CD4-positive, alpha-beta T cell treated with Interleukin-6 at 100 ng/mL for 8 hours (primary cell): Measurements from ENCODE around the gene PDCD4.

Experiments
- DNase-seq: peaks from one replicate; pipeline ENCODE4 v3.0.0-alpha.2; 2020; ENCODE audit warnings: mixed read lengths, low spot score

Gene PDCD4

DNA sequence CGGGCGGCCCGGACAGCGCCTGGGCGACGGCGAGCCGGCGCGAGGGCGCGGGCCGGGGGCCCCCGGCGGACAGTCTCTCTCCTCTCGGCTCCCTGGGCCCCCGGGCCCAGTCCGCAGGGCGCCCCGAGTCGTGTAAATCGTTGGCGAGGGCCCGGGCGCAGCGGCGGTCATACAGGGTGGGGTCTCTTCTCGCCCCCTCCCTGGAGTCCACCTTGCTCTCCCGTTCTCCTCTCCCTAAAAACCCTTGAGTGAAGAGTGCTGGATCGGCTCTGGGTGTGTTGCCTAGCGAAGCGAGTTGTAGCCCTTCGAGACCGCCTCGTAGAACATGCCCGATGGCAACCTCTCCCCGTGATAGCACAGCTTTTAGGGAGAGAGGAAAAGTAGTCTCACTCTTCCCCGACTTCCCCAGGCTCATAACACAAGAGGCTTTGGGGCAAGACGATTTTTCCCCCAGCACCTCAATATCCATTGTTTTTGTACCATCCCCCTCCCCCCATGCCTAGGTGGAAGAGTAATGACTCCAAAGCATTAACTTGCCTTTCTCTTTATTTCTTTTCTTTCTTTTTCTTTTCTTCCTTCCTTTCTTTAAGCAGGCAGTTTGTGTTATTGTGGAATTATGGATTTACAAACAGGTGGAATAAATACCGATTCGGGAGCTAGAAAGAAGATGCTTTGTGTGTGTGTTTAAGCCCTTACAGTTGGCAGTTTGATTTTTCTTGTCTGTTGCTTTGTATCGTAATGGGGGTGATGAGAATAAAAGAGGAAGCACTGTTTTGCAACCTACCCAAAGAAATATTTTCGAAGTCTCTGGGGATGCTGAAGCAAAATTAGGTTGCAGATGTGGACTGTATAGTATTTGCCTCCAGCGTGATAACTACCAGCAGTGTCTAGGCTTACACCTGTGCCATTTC lies 48.5 kb downstream of the PDCD4 start:
- DNase-seq = no peak

GRCh38 chr10:110923856-110924493 lies 52.2 kb downstream of the PDCD4 start:
- DNase-seq = no peak

DNA sequence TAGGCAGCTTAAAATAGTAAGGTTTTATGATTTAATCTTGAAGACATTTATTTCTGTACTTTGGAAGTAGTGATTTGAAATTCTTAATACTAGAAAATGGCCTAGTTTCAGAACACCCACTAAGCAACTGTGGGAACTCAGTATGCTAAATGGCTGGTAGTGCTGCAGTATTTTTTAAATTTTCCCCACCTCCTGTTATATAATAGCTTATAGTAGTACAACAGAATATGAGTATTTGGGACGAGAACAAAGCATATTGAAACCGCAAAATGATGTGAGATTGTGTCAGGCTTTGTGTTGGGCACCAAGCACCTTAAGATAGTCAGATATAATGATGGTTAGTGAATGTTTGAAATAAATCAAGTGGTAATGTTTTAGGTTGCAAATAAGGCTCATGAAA lies 55.7 kb downstream of the PDCD4 start:
- DNase-seq = no peak

- no peak for DNase-seq
Observed at GRCh38 chr10:110931769-110932381, 60.1 kb downstream of the PDCD4 start.

- no peak for DNase-seq
Observed at GRCh38 chr10:110932505-110933180, 60.9 kb downstream of the PDCD4 start.

DNA sequence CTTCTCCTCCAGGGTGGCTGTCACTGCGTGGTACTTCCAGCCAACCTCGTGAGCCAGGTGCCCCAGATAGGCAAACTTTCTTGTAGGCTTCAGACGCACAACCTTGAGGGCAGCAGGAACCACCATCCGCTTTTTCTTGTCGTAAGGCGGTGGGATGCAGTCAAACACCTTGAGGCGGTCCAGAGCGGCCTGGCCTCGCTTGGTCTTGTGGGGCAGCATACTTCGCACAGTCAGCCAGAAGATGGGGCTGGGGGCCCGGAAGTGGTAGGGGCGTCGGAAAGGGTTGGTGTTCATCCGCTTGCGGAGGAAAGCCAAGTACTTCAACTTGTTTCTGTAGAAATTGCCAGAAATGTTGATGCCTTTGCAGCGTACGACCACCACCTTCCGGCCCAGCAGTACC lies 65.0 kb downstream of the PDCD4 start:
- no peak for DNase-seq

- DNase-seq = no peak
Observed at GRCh38 chr10:110939419-110939818, 67.7 kb downstream of the PDCD4 start.

DNA sequence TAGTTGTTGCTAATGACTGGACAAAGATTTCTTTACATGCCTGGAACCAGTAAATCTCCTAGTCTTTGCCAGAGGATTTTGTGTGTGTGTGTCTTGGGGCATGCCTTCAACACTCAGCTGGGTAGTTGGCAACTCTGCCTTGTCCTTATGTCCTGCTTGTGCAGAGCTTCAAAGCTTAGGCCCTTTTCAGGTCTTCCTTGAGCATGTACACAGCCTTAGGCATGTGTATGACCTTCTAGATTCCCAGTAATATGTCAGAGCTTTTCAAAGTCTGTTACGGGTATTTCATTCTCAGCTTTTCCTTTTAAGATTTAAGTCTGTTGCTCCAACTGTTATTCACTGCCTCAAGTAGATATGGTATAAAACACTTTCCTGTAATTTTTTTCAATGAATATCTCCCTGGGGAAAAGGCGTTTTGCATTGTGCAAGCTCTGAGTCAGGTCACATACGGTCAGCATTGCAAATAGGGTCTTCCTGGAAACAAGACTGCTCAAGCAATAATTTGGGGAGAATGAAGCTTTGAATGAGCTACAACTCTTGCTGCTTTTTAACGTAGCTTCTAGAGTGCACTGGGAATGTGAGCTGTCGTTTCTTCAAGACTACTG lies 73.2 kb downstream of the PDCD4 start:
- no peak for DNase-seq

DNA sequence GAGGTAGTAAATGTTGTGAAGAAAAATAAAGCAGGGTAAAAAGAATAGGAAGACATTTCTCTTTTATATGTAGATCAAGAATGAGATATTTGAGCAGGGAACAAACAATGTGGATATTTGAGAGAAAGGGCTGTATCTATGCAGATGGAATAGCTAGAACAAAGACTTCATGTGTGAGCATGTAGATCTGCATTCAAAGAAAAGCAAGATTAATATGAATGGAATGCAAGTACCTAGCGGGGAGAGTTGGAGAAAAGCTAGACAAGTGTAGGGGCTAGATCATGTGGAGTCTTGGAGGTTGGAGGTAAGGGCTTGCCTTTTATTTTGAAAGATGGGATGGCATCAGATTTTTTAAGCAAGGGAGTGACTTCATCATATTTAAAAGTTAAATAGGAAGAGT lies 74.8 kb downstream of the PDCD4 start:
- no peak for DNase-seq

GRCh38 chr10:110947061-110947595 lies 75.4 kb downstream of the PDCD4 start:
- no peak for DNase-seq
